K562 (cell line): ENCODE data around the gene GRB10. TPM values are rescaled to one million over a fixed set of nuclear protein-coding genes. Genes with fewer than 3 reads are reported as not detected.

Experiments used
- ATAC-seq: fragments of 200-7000 bp; cut with Tn5 transposase; 3 replicates; pipeline ENCODE4 v1.9.1; 2020; ENCODE audit warnings: moderate library complexity
- Bru-seq: library from RNA; stranded (reverse); fragments of 400-500 nt; gene quantifications from one replicate; lab custom pipeline; 2021; lab: Mats Ljungman, UMichigan
- BruChase-seq, 2 experiments: library from RNA; stranded (reverse); fragments of 400-500 nt; gene quantifications; one replicate each; lab custom pipeline; 2021; lab: Mats Ljungman, UMichigan
- BruUV-seq: library from RNA; stranded (reverse); fragments of 400-500 nt; replicated peaks from 2 replicates; lab custom pipeline; 2021; lab: Mats Ljungman, UMichigan
- CTCF ChIA-PET: fragments of 300-600 bp; formaldehyde crosslinking; extraction: SDS; loops from one replicate; lab custom pipeline; 2021; ENCODE audit warnings: low intra/inter-chr PET ratio; lab: Yijun Ruan, JAX
- POLR2A ChIA-PET: fragments of 300-600, 350-650 bp; sonication (Branson Sonifier 250); formaldehyde crosslinking; extraction: SDS; loops from one replicate; lab custom pipeline; 2021; ENCODE audit warnings: antibody characterized with exemption, inconsistent platforms; lab: Yijun Ruan, JAX
- DNase-seq, 4 experiments: peaks; one replicate each; pipeline versions ENCODE4 v3.0.0 to v3.0.0-alpha.2; 2011 to 2018; ENCODE audit warnings: low spot score in 3 of 4, mixed read lengths in 3 of 4; ENCODE audit errors: extremely low read depth in 1 of 4
- FAIRE-seq: peaks from 2 replicates; lab custom pipeline; 2011; peaks lifted over from hg19 to GRCh38; lab: Jason Lieb, UNC
- H2AFZ ChIP-seq: 2 replicates; pipeline ENCODE4 v1.6.0; 2011; ENCODE audit warnings: low read depth, low read length, control low read depth, inconsistent platforms
- H3K27ac ChIP-seq: fragments of 200-600 bp; 3 replicates; pipeline ENCODE4 v1.8.0; 2011; ENCODE audit warnings: low read depth, mild to moderate bottlenecking, control low read depth, inconsistent platforms, low read length, moderate library complexity, mixed read lengths; ENCODE audit errors: extremely low read depth
- H3K27me3 ChIP-seq, 2 experiments: fragments of 300-600 bp in 1 of 2; 2 replicates in 1 of 2; 3 replicates in 1 of 2; pipeline versions ENCODE4 v1.6.0 to v1.8.0; 2011; ENCODE audit warnings: inconsistent platforms in 2 of 2, low read length in 2 of 2, mild to moderate bottlenecking in 1 of 2, mixed read lengths in 1 of 2, moderate library complexity in 1 of 2; ENCODE audit not compliant: control insufficient read depth in 2 of 2, insufficient read depth in 2 of 2
- H3K36me3 ChIP-seq: fragments of 300-600 bp; 3 replicates; pipeline ENCODE4 v1.8.0; 2011; ENCODE audit warnings: mild to moderate bottlenecking, low read length, inconsistent platforms; ENCODE audit not compliant: control insufficient read depth, insufficient read depth
- H3K4me1 ChIP-seq, 2 experiments: fragments of 200-600 bp in 1 of 2; replicated peaks in 1 of 2; 2 replicates in 1 of 2; 3 replicates in 1 of 2; pipeline versions ENCODE4 v1.5.1 to v1.8.0; 2011; ENCODE audit warnings: inconsistent platforms in 2 of 2, low read length in 2 of 2, mild to moderate bottlenecking in 1 of 2, mixed read lengths in 1 of 2, moderate library complexity in 1 of 2; ENCODE audit not compliant: control insufficient read depth in 2 of 2, insufficient read depth in 2 of 2
- H3K4me2 ChIP-seq: 2 replicates; pipeline ENCODE4 v1.6.1; 2011; ENCODE audit warnings: low read length, control low read depth, inconsistent platforms, mixed read lengths; ENCODE audit not compliant: insufficient read depth
- H3K4me3 ChIP-seq: fragments of 200-600 bp; sonication (generic), shearing (Covaris generic); 2 replicates; pipeline ENCODE4 v1.5.1; 2016; ENCODE audit warnings: control low read depth, inconsistent platforms
- H3K79me2 ChIP-seq: fragments of 200-600 bp; 3 replicates; pipeline ENCODE4 v1.8.0; 2011; ENCODE audit warnings: low read length, inconsistent platforms; ENCODE audit not compliant: control insufficient read depth, insufficient read depth
- H3K9ac ChIP-seq, 2 experiments: 2 replicates each; pipeline versions ENCODE4 v1.6.0 to v1.6.1; 2011; ENCODE audit warnings: low read depth in 2 of 2, low read length in 2 of 2, control low read depth in 1 of 2, inconsistent platforms in 1 of 2, mild to moderate bottlenecking in 1 of 2, mixed read lengths in 1 of 2; ENCODE audit not compliant: insufficient read depth in 1 of 2
- H3K9me1 ChIP-seq: one replicate; pipeline ENCODE4 v1.6.0; 2011; ENCODE audit warnings: inconsistent platforms, mild to moderate bottlenecking, low read length, moderate library complexity; ENCODE audit not compliant: control insufficient read depth, insufficient read depth
- H3K9me3 ChIP-seq: replicated peaks from 2 replicates; pipeline ENCODE4 v1.5.1; 2011; ENCODE audit warnings: low read depth, low read length, inconsistent platforms; ENCODE audit not compliant: control insufficient read depth, insufficient read depth
- H4K20me1 ChIP-seq: replicated peaks from 2 replicates; pipeline ENCODE4 v1.6.1; 2011; ENCODE audit warnings: low read length, inconsistent platforms, mixed read lengths; ENCODE audit not compliant: control insufficient read depth, insufficient read depth
- POLR2G ChIP-seq: fragments of 200-400 bp; formaldehyde crosslinking; IDR thresholded peaks from 2 replicates; pipeline ENCODE4 v1.6.1; 2017; ENCODE audit warnings: low read depth, mild to moderate bottlenecking, antibody characterized with exemption, low read length, moderate library complexity
- RBM22 ChIP-seq: fragments of 200-400 bp; formaldehyde crosslinking; IDR thresholded peaks from 2 replicates; pipeline ENCODE4 v1.6.1; 2018; ENCODE audit warnings: low read length, low read depth; ENCODE audit not compliant: poor library complexity, severe bottlenecking
- SIX5 ChIP-seq, 2 experiments: IDR thresholded peaks; 2 replicates each; pipeline ENCODE4 v1.6.1; 2011; ENCODE audit warnings: low read length in 2 of 2, borderline replicate concordance in 1 of 2, low read depth in 1 of 2, mild to moderate bottlenecking in 1 of 2, moderate library complexity in 1 of 2; ENCODE audit not compliant: insufficient read depth in 1 of 2
- SNIP1 ChIP-seq: fragments of 450-650 bp; IDR thresholded peaks from 2 replicates; pipeline ENCODE4 v1.7.1; 2017; ENCODE audit warnings: low read depth, mild to moderate bottlenecking
- SREBF1 ChIP-seq: fragments of 150-350 bp; IDR thresholded peaks from 2 replicates; pipeline ENCODE4 v1.6.1; 2014; ENCODE audit warnings: antibody characterized with exemption, low read depth, low read length, borderline replicate concordance
- ZNF347 ChIP-seq: fragments of 450-650 bp; formaldehyde crosslinking; IDR thresholded peaks from 2 replicates; pipeline ENCODE4 v1.4.0; 2020; ENCODE audit warnings: low read depth, mild to moderate bottlenecking, moderate library complexity
- ZZZ3 ChIP-seq: fragments of 450-650 bp; IDR thresholded peaks from 2 replicates; pipeline ENCODE4 v1.6.1; 2016; ENCODE audit warnings: antibody characterized with exemption, mild to moderate bottlenecking, moderate library complexity
- WGBS: fragments of 100-300 bp; shearing (Covaris generic); methylation state at CpG from one replicate; pipeline ENCODE4 v1.1.6; 2016; ENCODE audit warnings: low coverage, mixed read lengths; ENCODE audit not compliant: insufficient coverage; ENCODE audit errors: missing lambda C conversion rate; 5-methylcytosine and 5-hydroxymethylcytosine counted together
- in situ Hi-C: fragments of 300-500 bp; cut with MboI; formaldehyde crosslinking; loops from 4 replicates; pipeline ENCODE4 v1.15.0; 2018; ENCODE audit warnings: inconsistent platforms, mixed read lengths
- intact Hi-C: fragments of 100-400 bp; cut with micrococcal nuclease; formaldehyde crosslinking; loops from 2 replicates; pipeline ENCODE4 v1.14.2; 2022
- long read RNA-seq, 3 experiments: library from polyadenylated mRNA in 2 of 3; library from RNA in 1 of 3; unstranded in 2 of 3; stranded (forward) in 1 of 3; transcript quantifications; one replicate each; pipeline ENCODE4 v2.0.0, GENCODE V29; 2019 to 2022
- polyA minus RNA-seq, 3 experiments: library from RNA; depleted of rRNA, polyadenylated mRNA; stranded (reverse); fragments of >200 nt; gene quantifications; 2 replicates each; pipeline ENCODE4 v1.2.3, GENCODE V29; 2011
- polyA plus RNA-seq, 8 experiments: library from polyadenylated mRNA; depleted of rRNA in 4 of 8; stranded (reverse) in 5 of 8; unstranded in 3 of 8; fragments of >200 nt; fragmentation: Nextera tagmentation in 2 of 8; fragmentation: Illumina TruSeq in 1 of 8; extraction: Ambion mirVana in 2 of 8; extraction: Trizol in 1 of 8; gene quantifications; 2 replicates each; pipeline versions ENCODE4 v1.2.1 to v1.2.3, GENCODE V29; 2011 to 2014; ENCODE audit warnings: inconsistent platforms in 1 of 8, missing spikeins in 1 of 8
- total RNA-seq, 7 experiments: library from RNA; depleted of rRNA in 6 of 7; stranded (reverse); fragments of >200 nt in 6 of 7; fragmentation: Illumina TruSeq in 2 of 7; extraction: Trizol in 2 of 7; gene quantifications; 2 replicates each; pipeline versions ENCODE4 v1.2.1 to v1.2.3, GENCODE V29; 2011 to 2021; ENCODE audit warnings: low replicate concordance in 1 of 7
- TF ChIP-seq, protein P1 (sequence below): fragments of 450-650 bp; formaldehyde crosslinking; IDR thresholded peaks from 2 replicates; pipeline ENCODE4 v1.4.0; 2020; ENCODE audit warnings: mild to moderate bottlenecking
- TF ChIP-seq, protein P2 (sequence below), 2 experiments: IDR thresholded peaks in 1 of 2; conservative IDR thresholded peaks in 1 of 2; 2 replicates each; pipeline ENCODE4 v1.6.1; 2016; ENCODE audit warnings: low read depth in 2 of 2, mild to moderate bottlenecking in 1 of 2, missing compliant biosample characterization in 1 of 2, missing genetic modification characterization in 1 of 2, moderate library complexity in 1 of 2

The GRB10 gene
- total RNA-seq (2011; cell fraction: chromatin; rRNA removed; ENCODE audit: low replicate concordance) = 155 and 246 TPM in 2 replicates
- total RNA-seq (2011; cell fraction: nucleolus; rRNA removed) = 95.1 and 108 TPM in 2 replicates
- total RNA-seq (2011; cell fraction: nucleoplasm; rRNA removed) = 149 and 184 TPM in 2 replicates
- 56.5 and 57.4 TPM in 2 replicates for total RNA-seq (2014; rRNA removed)
- total RNA-seq (2014; rRNA removed; fragmentation: Illumina TruSeq; extraction: Trizol) = 43.4 and 44.0 TPM in 2 replicates
- total RNA-seq (2015; rRNA removed; fragmentation: Illumina TruSeq; extraction: Trizol) = 25.8 and 28.6 TPM in 2 replicates
- 77.7 and 88.5 TPM in 2 replicates for total RNA-seq (2021)
- polyA plus RNA-seq (2011; rRNA removed) = 26.9 and 28.0 TPM in 2 replicates
- 24.2 and 25.9 TPM in 2 replicates for polyA plus RNA-seq (2011; cell fraction: cytosol; rRNA removed)
- 56.8 and 69.8 TPM in 2 replicates for polyA plus RNA-seq (2011; cell fraction: nucleus; rRNA removed)
- polyA plus RNA-seq (2012) = 33.8 and 79.4 TPM in 2 replicates
- polyA plus RNA-seq (2014; fragmentation: Illumina TruSeq; extraction: Trizol) = 48.1 and 49.0 TPM in 2 replicates
- polyA plus RNA-seq (2014; fragmentation: Nextera tagmentation; extraction: Ambion mirVana) = 1 to 10 TPM; 8.9 to 9.9 TPM
- polyA plus RNA-seq (2014; rRNA removed) = 39.0 and 40.7 TPM in 2 replicates
- polyA minus RNA-seq (2011; rRNA and poly(A)+ RNA removed) = 62.8 and 74.1 TPM in 2 replicates
- polyA minus RNA-seq (2011; cell fraction: cytosol; rRNA and poly(A)+ RNA removed) = 35.8 and 51.6 TPM in 2 replicates
- polyA minus RNA-seq (2011; cell fraction: nucleus; rRNA and poly(A)+ RNA removed) = 75.0 and 114 TPM in 2 replicates
- Bru-seq, nascent RNA = percentile 87 among the genes with signal in this experiment
- BruChase-seq, experiment 1, labeled RNA remaining after a 2-hour chase = percentile 93 among the genes with signal in this experiment
- percentile 89 among the genes with signal in this experiment for BruChase-seq, experiment 2, labeled RNA remaining after a 6-hour chase
- long read RNA-seq, experiment 1, full-length matches to known transcripts = 143 of 412 reads
- long read RNA-seq, experiment 1, partial matches to known transcripts = 63 of 412 reads
- long read RNA-seq, experiment 1, other reads (novel, unspliced or antisense) = 206 of 412 reads
- long read RNA-seq, experiment 2, full-length matches to known transcripts = 15 of 83 reads
- long read RNA-seq, experiment 2, partial matches to known transcripts = 13 of 83 reads
- long read RNA-seq, experiment 2, other reads (novel, unspliced or antisense) = 55 of 83 reads
- long read RNA-seq, experiment 3, full-length matches to known transcripts = 2 of 10 reads
- long read RNA-seq, experiment 3, partial matches to known transcripts = 3 of 10 reads
- long read RNA-seq, experiment 3, other reads (novel, unspliced or antisense) = 5 of 10 reads

DNA sequence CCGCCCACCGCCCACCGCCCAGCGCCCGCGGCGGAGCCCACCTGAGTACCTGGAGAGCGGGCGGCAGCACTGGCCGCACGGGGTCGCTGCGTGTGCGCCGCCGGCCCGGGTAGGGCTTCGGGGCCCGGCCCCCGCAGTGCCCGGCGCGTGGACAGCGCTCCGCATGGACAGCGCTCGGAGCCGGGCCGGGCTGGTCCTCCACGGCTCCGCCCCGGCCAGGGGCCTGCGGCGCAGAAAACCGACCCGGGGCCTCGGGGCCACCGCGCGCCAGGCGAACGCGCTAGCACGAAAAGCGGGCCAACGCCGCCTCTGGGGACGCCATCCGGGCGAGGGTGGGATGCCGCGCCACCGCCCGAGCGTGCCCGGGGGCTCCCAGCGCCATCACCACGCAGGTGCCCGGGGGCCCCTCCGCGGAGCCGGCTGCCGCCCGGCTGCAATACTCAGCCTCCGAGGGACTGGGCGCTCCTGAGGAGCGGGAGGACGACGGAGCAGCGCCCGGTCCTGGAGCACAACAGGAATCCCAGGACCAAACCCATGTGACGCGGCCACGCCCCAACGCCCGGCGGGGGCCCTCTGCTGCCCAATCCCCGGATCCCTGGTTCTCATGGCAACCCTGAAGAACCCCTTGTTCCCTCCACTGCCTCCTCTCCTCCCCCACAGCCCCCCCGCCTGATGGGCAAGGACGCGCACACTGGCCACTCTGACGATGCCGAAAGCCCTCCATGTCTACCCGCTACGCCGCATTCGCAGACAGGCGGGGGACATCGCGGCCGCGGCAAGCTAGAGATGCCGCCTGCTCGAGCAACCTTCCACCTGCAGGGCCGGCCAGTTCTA, at the start of gene GRB10:
GRB10 (minus strand) TSS at position 522 of the 834 bp plus-strand sequence. CDS start 50,574 bp downstream, outside the sequence.
- no peak within 1 kb of the TSS; the same call in 1 of the 2 replicates for H3K4me2 ChIP-seq
- no peaks in the 10 kb centered on the region for H3K9me3 ChIP-seq
- 98% methylated on average over 8 of the region's 95 CpGs for WGBS
- in situ Hi-C loops (no loop called here), intact Hi-C loops (no loop called here)
- H2AFZ ChIP-seq = no peak within 1 kb of the TSS
- no peaks in the 10 kb centered on the region for H3K27me3 ChIP-seq
- ATAC-seq (no peak), DNase-seq (peak in 2 of 4 experiments; percentile 40 to 47), FAIRE-seq (no peak)
- H3K36me3 ChIP-seq = peaks cover 10% of the 10 kb centered on the region; the same call in 2 of the 3 replicates
- H3K27ac ChIP-seq = no peak within 1 kb of the TSS
- POLR2A ChIA-PET = interaction anchor here (1.4 kb wide), 1 partner anchor 13 kb away, joined by 4 read pairs; no protein-coding TSS in a partner anchor
- peaks cover 2 to 28% of the 10 kb centered on the region in 2 experiments; a peak in 4 of 5 replicates for H3K4me1 ChIP-seq
- peaks cover 96% of the 10 kb centered on the region for H3K79me2 ChIP-seq
- BruUV-seq = no TSS peak
- CTCF ChIA-PET = no interaction called here
- peaks cover 20% of the 10 kb centered on the region for H3K9me1 ChIP-seq
- no peak within 1 kb of the TSS; a peak in 1 of 4 replicates for H3K9ac ChIP-seq
- no peak within 1 kb of the TSS for H3K4me3 ChIP-seq
- peaks cover 62% of the 10 kb centered on the region for H4K20me1 ChIP-seq
- TF ChIP-seq ZZZ3 (no peak), RBM22 (peak; percentile 62), SREBF1 (no peak), POLR2G (peak; percentile 52), ZNF347 (CRISPR knock-in tag) (no peak), SNIP1 (no peak), SIX5 (IDR thresholded peaks at IDR 0.05; ENCODE audit: borderline replicate concordance in 1 of 2, insufficient read depth in 1 of 2, low read depth in 1 of 2, low read length in 2 of 2) (no peak)
- TF ChIP-seq, protein P1, sequence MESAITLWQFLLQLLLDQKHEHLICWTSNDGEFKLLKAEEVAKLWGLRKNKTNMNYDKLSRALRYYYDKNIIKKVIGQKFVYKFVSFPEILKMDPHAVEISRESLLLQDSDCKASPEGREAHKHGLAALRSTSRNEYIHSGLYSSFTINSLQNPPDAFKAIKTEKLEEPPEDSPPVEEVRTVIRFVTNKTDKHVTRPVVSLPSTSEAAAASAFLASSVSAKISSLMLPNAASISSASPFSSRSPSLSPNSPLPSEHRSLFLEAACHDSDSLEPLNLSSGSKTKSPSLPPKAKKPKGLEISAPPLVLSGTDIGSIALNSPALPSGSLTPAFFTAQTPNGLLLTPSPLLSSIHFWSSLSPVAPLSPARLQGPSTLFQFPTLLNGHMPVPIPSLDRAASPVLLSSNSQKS (CRISPR knock-in tag) = no peak
- TF ChIP-seq, protein P2, sequence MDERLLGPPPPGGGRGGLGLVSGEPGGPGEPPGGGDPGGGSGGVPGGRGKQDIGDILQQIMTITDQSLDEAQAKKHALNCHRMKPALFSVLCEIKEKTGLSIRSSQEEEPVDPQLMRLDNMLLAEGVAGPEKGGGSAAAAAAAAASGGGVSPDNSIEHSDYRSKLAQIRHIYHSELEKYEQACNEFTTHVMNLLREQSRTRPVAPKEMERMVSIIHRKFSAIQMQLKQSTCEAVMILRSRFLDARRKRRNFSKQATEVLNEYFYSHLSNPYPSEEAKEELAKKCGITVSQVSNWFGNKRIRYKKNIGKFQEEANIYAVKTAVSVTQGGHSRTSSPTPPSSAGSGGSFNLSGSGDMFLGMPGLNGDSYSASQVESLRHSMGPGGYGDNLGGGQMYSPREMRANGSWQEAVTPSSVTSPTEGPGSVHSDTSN (CRISPR knock-in tag; IDR thresholded peaks at IDR 0.05; ENCODE audit: low read depth) = no peak
- TF ChIP-seq, protein P2 (tag; conservative IDR thresholded peaks at IDR 0.05; ENCODE audit: low read depth) = no peak
